Right lobe of liver (tissue), 4 donors: ENCODE measurements around the gene DOLK.

Source experiments
- CTCF ChIP-seq, 4 donors: fragments of 200-600 bp in 3 of 4; fragments of 450-650 bp in 1 of 4; IDR thresholded peaks; one replicate each; pipeline versions ENCODE4 v1.5.1 to v1.8.0; 2016 to 2022; ENCODE audit warnings: antibody characterized with exemption in 4 of 4, mild to moderate bottlenecking in 2 of 4
- POLR2A ChIP-seq: fragments of 450-650 bp; IDR thresholded peaks from one replicate; pipeline ENCODE4 v1.6.1; 2017; ENCODE audit warnings: antibody characterized with exemption, mild to moderate bottlenecking
- donor health status: DM: no; HTN: no; CAD: no.
- donor health status: DM: no; HTN: no; CAD: no.
- donor health status: DM: no; HTN: yes; CAD: no.

- no peak for TF ChIP-seq CTCF (IDR thresholded peaks at IDR 0.05)
- no peak for TF ChIP-seq POLR2A
These were observed 40.7 kb downstream of the DOLK start for GRCh38 chr9:128906741-128907140.
